G401.6 (cell line): Measurements from ENCODE around the gene P2RY8.
"Not testable (repeated sequence)": the region's sequence is repeated elsewhere in the genome, so short reads cannot be mapped to it uniquely, and the experiment has no call there.

Source experiments
- FAIRE-seq: peaks from 2 replicates; lab custom pipeline; 2012; peaks lifted over from hg19 to GRCh38; lab: Jason Lieb, UNC

The P2RY8 gene

DNA sequence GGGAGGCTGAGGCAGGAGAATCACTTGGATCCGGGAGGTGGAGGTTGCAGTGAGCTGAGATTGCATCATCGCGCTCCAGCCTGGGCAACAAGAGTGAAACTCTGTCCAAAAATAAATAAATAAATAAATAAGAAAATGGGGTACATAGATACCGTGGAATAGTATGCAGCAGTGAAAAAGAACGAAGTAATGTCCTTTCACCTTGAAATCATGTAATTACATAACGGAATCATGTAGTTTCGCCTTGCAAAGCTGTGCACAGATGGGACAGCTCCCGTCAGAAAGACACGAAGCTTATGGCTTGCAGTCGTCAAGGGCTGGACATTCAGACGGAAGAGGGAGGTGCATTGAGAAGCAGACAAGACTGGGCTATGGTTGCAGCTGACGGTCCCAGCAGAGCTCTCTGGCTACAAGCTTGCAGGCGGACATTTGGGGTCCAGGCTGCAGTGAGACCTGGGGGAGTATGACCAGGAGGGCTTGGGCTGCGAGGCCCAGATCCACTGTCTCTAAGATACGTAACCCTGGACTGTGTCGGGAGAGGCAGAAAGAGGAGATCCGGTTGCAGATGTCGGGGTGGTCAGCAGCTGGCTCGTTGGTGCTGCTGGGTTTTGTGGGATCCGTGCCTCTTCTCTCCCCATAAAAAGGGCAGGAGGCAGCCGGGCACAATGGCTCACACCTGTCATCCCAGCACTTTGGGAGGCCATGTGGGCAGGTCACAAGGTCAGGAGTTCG, 6.2 kb upstream of the P2RY8 start:
- FAIRE-seq = no peak

DNA sequence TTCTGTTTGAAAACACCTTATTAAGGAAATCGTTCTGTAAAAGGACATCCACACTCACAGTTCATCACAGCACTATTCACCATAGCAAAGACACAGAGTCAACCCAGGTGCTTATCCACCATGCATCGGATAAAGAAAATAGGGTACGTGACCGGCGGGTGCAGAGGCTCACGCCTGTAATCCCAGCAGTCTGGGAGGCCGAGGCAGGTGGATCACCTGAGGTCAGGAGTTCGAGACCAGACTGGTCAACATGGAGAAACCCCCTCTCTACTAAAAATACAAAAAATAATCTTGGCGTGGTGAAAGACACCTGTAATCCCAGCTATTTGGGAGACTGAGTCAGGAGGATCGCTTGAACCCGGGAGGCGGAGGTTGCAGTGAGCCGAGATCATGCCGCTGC, 2.2 kb upstream of the P2RY8 start:
- not testable (repeated sequence) for FAIRE-seq

DNA sequence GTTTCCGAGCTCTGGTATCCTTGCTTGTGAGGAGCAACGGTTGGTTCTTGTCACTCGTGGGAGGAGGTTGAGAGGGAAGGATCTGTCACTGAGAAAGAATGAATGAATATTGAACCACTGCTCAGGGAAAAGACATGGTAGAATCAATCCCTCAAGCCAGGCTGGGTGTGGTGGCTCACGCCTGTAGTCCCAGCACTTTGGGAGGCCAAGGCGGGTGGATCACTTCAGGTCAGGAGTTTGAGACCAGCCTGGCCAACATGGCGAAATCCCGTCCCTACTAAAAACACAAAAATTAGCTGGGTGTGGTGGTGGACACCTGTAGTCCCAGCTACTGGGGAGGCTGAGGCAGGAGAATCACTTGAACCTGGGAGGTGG, 718 bp upstream of the P2RY8 start:
- FAIRE-seq = not testable (repeated sequence)

DNA sequence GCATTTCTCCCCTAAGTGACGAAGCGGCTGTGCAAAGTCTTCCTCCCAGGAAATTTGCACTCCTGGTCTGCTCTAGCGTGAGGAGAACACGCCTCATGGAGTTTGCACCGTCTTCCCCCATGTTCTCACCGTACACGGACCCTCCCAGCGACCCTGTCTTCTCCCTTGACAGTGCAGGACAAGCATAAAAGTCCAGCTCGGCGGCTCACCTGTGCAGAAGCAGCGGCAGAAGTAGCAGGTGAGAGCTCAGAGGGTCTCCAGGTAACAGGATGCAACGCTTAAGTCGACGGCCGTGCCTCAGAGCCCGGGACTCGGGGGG, 314 bp downstream of the P2RY8 start:
- FAIRE-seq = no peak

DNA sequence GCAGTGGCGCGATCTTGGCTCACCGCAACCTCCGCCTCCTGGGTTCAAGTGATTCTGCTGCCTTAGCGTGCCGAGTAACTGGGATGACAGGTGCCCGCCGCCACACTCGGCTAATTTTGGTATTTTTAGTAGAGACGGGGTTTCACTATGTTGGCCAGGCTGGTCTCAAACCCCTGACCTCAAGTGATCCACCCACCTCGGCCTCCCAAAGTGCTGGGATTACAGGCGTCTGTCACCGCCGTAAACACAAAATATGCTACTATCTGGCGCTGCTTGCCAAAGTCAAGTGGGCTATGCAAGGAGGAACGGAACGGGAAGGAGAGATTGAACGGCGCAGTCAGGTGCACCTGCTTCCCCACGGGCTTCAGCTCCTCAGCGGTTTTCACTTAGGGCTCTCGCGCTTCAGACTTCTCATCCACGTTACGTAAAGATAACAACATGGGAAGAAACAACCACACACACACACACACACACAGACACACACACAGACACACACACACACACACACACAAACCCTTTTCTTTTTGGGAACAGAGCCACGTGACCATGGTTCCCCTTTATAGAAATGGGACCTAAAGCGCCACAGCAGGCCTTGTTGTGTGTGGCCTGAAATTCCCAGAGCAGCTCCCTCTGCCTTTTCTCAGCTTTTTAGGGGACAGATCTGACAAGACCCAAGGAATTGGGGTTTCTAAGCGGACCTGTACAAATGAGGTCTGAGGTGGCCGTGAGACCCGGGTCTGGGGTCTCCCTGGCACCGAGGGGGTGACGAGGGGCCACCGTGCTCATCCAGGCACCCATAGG, 1.5 kb downstream of the P2RY8 start:
- no peak for FAIRE-seq

DNA sequence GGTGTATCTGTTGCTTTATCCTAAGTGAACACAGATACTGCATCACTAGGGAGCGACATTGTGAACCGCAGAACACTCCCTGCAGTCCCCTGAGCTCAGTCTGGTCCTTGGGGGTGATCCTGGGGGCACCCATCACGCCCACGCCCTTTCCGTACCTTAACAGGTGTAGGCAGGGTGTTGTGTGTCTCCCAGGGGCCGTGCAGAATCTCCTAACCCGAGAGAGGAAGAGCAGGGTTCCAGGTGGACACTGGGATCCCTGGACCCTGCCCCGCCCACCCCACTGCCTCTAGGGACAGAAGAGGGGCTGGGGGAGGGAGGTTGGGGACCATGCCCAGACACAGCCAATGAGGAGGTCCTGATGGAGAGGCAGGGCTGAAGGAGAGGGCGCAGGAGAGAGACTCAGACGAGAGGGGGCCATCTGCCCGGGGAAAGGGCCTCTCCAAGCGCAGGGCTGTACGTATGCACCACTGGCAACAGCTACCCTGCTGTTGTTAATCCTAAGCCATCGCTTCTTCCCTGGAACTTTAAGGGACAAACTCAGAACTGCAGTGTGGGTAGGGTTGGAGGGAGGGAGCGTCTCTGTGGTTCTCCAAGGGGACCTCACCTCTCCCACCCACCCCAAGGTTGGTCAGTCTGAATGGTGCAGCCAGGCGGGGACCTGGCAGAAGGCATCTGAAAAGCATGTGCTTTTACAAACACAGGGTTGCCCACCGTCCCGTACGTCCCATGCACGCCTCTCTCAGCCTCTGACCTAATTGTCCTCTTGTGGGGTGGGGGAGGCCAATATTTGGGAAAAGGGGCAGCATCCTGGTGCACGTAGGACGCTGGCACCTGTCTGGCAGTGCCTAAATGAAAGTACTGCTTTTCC, 2.5 kb downstream of the P2RY8 start:
- FAIRE-seq = no peak

DNA sequence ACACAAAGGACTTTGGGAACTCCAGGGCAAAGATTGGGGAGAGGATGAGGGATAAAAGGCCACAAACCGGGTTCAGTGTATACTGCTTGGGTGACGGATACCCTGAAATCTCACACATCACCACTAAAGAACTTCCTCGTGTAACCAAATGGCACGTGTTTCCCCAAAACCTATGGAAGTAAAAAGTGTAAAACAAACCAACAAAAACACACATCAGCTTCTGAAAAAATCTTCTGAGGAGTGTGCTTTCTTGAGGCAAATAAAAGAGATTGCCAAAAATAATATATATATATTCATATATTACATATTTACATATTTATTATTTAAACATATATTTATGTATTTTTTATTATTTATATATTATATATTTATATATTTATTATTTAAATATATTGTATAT, 3.9 kb downstream of the P2RY8 start:
- FAIRE-seq = no peak

DNA sequence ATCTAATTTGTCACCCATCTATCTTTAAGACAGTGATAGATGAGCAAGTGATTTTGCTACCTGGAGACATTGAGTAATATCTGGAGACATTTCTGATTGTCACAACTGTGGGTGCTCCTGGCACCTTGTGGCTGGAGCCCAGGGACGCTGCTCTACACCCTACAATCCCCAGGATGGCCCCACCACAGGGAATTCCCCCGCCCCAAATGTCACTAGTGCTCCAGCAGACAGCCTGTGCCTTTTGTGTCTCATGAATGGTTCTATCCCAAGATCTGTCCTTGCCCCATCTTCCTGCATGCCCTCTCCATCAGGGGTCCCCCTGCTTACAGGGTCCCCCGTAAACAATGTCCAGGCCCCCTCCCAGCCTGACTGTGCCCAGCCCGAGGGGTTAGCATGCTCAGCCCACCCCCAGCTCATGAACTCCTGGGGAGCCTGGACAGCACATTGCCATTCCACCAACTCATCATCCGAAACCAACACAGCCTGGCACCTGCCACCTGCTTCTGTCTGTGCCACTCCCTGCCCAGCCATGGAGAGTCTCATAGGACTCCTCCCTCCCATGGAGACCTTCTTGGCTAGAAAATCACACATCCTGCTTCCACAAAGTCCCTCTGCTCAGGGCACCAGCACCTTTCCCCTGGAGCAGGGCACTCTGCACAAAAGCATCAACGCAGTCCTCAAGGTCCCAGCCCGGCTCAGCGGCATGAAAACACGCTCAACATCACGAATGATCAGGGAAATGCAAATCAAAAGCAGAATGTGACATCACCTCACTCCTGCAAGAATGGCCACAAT, 5.7 kb downstream of the P2RY8 start:
- FAIRE-seq = no peak

DNA sequence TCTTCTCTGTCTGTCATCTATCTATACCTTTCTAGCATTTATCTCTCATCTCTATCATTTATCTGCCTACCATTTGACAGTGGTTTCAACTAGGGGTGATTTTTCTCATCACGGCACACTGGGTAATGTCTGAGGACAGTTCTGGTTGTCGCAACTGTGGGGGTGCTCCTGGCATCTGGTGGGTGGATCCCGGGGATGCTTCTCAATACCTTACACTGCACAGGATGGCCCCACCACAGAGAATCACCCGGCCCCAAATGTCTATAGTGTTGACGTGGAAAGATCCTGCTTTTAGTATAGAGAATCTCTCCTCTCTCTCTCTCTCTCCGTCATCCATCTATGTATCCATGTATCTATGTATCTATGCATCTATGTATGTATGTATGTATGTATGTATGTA, 7.2 kb downstream of the P2RY8 start:
- no peak for FAIRE-seq

DNA sequence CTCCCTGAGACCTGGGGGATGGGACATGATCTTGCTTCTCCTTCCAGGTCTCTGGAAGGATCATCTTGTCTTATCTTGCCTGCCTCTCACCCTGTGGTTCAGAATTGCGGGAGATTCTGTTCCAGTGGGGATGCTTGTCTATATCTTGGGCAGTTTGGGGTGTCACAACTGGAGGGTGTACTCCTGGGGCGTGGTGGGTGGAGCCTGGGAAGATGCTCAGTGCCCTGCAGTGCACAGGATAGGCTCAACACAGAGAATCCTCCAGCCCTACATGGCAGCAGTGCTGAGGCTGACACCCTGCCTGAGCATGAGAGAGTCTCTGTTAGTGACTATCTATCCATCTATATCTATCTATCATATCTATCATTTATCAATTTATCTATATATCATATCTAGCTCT, 7.7 kb downstream of the P2RY8 start:
- no peak for FAIRE-seq

DNA sequence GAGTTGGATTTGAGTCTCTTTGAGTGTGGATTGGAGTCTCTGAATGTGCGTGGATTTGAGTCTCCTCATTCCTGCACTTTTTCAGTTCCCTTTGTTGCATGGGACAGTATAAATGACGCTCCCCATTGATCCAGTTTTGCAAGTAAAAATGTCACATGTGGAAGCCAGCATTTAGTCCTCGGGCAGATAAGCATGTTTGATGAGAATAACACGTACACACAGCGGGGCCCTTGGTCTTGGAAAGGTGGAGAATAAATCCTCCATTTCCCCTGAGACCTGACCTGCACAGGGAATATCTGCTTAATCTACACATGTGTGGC, 8.1 kb downstream of the P2RY8 start:
- FAIRE-seq = no peak

DNA sequence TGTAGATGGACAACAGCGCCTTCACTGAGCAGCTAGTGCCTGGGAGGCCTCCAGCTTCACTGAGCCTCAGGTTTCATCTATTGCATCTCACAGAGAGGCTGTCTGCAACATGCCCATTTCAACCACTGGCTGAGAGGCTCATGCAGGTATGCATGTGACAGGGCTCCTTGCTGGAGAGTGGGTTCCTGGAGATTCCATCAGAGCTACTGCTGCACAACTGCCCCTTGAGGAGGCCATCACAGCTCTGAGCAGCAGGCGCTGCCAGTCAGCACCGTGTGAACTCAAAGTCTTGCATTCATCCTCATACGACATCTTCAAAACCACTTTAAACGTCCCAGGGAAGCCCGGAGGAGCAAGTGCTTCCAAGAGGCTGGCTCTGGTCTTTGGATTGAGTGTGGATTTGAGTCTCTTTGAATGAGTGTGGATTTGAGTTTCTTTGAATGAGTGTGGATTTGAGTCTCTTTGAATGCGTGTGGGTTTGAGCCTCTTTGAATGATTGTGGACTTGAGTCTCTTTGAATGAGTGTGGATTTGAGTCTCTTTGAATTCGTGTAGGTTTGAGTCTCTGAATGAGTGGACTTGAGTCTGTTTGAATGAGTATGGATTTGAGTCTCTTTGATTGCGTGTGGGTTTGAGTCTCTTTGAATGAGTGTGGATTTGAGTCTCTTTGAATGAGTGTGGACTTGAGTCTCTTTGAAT, 8.7 kb downstream of the P2RY8 start:
- no peak for FAIRE-seq

DNA sequence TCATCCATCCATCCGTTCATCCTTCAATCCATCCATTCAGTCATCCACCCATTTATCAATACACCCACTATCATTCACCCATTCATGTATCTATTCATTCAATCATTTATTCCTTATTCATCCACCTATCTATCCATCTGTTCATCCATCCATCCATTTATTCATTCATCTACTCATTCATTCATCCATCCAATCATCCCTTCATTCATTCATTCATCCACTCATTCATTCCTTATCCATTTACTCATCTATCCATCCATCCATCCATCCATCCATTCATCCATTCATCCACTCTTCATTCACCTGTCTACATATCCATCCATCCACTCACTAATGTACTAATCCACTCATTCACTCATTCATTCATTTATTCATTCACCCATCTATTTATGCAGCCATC, 9.5 kb downstream of the P2RY8 start:
- no peak for FAIRE-seq

DNA sequence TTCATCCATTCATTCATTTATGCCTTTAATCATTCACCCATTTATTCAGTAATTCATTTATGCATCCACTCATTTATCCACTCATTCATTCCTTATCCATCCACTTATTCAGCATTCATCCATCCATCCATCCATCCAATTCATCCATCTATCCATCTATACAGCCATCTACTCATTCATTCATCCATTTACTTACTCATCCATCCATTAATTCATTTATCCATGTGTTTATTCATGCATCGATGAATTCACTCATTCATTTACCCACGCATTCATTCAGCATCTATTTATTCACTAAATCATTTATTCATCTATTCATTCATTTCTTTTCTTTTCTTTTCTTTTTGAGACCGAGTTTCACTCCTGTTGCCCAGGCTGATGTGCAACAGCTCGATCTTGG, 10.4 kb downstream of the P2RY8 start:
- FAIRE-seq = no peak

DNA sequence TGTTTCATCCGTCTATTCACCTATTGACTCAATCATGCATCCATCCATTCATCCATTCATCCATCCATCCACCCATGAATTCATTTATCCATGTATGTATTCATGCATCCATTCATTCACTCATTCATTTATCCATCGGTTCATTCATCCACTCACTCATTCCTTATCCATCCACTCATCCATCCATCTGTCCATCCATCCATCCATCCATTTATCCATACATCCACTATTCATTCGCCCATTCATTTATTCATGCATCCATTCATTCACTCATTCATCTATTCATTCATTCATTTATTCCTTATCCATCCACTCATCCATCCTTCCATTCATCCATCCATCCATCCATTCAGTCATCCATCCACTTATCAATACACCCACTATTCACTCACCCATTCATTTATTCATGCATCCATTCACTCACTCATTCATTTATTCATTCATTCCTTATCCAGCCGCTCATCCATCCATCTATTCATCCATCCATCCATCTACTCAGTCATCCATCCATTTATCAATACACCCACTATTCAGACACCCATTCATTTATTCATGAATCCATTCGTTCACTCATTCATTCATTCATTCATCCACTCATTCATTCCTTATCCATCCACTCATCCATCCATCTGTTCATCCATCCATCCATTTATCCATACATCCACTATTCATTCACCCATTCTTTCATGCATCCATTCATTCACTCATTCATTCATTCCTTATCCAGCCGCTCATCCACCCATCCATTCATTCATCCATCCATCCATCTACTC, 11.2 kb downstream of the P2RY8 start:
- no peak for FAIRE-seq

DNA sequence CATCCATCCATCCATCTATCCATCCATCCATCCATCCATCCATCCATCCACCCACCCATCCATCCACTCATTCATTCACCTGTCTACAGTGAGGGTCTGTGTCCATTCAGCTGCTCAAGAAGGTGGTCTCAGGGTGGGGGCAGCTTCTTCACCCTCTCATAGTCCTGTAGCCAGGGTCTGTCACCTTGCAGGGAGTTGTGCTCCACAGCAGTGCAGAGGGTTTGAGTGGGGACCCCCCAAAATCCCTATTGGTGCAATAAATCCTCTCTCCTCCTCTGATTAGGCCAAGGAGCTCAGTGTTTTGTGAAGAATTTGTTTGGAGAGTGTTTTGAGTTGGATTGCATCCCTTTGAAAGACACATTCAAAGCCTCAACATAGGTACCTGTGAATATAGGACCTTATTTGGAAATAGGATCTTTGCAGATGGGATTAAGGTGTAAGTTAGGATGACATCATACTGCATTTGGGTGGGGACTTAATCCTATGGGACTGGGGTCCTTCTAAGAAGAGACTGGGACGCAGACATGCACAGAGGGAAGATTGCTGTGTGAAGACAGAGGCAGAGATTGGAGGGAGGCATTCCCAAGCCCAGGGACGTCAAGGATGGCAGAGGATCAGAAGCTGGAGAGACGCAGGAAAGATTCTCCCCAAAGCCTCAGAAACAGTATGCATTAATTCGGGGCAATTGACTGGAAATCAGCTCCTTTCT, 12.0 kb downstream of the P2RY8 start:
- no peak for FAIRE-seq

DNA sequence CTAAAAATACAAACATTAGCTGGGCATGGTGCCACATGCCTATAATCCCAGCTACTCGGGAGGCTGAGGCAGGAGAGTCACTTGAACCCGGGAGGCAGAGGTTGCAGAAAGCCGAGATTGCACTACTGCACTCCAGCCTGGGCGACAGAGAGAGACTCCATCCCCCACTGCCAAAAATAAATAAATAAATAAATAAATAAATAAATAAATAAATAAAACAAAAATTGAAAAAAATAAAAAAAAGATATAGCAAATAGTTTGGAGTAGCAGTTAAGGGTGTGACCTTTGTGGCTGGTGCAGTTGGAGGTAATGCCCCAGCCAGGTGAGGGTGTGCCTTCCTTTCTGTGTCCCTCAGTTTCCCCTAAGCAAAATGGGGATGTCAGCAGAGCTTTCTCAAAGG, 14.1 kb downstream of the P2RY8 start:
- FAIRE-seq = not testable (repeated sequence)

DNA sequence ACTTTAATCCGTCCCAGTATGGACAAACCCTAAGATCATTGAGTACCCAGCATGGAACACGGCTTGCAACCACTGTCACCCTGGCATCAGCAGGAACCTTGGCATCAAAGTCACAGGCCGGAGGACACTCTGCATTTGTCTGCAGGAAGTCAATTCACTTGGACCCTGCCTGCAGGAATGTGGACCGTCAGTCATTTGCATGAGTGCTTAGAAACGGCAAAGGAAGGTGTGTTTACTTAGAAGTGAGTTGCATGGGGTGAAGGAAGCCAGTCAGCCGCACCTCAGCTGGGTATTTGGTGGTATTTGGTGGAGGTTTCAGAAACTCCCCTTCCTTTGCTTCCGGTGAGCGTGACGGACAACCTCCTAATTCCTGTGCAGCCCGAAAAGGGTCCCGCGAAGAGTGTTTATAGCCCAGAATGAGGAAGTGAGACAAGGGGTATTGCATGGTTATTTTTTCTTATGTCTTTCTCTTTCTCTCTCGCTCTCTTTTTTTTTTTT, 15.5 kb downstream of the P2RY8 start:
- no peak for FAIRE-seq

DNA sequence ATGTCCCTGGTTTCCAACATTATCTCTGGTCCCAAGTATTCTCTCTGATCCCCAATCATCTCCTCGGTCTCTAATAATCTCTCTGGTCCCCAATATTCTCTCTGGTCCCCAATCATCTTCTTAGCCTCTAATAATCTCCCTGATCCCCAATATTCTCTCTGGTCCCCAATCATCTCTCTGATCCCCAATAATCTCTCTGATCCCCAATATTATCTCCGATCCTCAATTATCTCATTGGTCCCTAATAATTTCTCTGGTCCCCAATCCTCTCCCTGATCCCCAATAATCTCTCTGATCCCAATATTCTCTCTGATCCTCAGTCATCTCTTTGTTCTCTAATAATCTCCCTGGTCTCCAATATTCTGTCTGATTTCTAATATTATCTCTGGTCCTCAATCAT, 16.6 kb downstream of the P2RY8 start:
- no peak for FAIRE-seq

DNA sequence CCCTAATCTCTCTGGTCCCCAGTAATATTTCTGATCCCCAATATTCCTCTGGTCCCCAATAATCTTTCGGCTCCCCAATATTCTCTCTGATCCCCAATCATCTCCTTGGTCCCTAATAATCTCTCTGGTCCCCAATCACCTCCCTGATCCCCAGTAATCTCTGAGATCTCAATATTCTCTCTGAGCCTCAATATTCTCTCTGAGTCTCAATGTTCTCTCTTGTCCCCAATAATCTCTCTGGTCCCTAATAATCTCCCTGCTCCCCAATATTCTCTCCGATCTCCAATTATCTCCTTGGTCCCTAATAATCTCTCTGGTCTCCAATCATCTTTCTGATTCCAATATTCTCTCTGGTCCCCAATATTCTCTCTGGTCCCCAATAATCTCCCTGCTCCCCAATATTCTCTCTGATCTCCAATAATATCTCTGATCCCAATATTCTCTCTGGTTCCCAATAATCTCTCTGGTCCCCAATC, 17.9 kb downstream of the P2RY8 start:
- FAIRE-seq = no peak
